ENCODE measurements around the gene FGFRL1.

Gene FGFRL1, protein sequence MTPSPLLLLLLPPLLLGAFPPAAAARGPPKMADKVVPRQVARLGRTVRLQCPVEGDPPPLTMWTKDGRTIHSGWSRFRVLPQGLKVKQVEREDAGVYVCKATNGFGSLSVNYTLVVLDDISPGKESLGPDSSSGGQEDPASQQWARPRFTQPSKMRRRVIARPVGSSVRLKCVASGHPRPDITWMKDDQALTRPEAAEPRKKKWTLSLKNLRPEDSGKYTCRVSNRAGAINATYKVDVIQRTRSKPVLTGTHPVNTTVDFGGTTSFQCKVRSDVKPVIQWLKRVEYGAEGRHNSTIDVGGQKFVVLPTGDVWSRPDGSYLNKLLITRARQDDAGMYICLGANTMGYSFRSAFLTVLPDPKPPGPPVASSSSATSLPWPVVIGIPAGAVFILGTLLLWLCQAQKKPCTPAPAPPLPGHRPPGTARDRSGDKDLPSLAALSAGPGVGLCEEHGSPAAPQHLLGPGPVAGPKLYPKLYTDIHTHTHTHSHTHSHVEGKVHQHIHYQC

GRCh38 chr4:1011022-1011665 lies at the start of gene FGFRL1:
TSS of gene FGFRL1 (plus strand) at chr4:1011626. CDS start at chr4:1012486, 860 bp downstream.
- DNase-seq (ENCODE audit: low spot score): peak; percentile 68

GRCh38 chr4:962231-963208 lies 48.9 kb upstream of the FGFRL1 start:
- no peak for DNase-seq (ENCODE audit: low spot score)

GRCh38 chr4:963276-964225 lies 47.9 kb upstream of the FGFRL1 start:
- DNase-seq (ENCODE audit: low spot score): no peak

GRCh38 chr4:964346-965025 lies 46.9 kb upstream of the FGFRL1 start:
- DNase-seq (ENCODE audit: low spot score): no peak

GRCh38 chr4:965048-965765 lies 46.2 kb upstream of the FGFRL1 start:
- no peak for DNase-seq (ENCODE audit: low spot score)

GRCh38 chr4:965766-966134 lies 45.7 kb upstream of the FGFRL1 start:
- DNase-seq (ENCODE audit: low spot score): no peak

- no peak for DNase-seq (ENCODE audit: low spot score)
These were observed 44.9 kb upstream of the FGFRL1 start for GRCh38 chr4:966266-967112.

GRCh38 chr4:967113-968104 lies 44.0 kb upstream of the FGFRL1 start:
- no peak for DNase-seq (ENCODE audit: low spot score)

DNA sequence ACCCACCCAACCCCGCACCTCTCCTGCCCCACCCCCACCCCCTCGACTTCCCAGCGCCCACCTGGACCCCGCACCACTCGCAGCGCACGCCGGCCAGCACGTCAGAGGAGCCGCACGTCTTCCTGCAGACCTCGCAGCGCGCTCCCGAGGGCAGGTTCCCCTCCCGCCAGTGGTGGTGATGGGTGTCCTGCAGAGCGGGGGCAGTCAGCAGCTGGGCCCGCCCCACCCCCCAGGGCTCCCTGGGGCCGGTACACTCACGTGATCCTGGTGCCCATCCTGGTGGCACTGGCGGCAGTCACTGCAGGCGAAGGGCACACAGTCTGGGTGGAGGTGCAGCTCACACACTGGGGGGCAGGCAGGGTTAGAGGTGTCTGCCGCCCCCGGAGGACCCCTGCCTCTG lies 43.2 kb upstream of the FGFRL1 start:
- no peak for DNase-seq (ENCODE audit: low spot score)

GRCh38 chr4:968621-969394 lies 42.6 kb upstream of the FGFRL1 start:
- DNase-seq (ENCODE audit: low spot score): no peak

DNA sequence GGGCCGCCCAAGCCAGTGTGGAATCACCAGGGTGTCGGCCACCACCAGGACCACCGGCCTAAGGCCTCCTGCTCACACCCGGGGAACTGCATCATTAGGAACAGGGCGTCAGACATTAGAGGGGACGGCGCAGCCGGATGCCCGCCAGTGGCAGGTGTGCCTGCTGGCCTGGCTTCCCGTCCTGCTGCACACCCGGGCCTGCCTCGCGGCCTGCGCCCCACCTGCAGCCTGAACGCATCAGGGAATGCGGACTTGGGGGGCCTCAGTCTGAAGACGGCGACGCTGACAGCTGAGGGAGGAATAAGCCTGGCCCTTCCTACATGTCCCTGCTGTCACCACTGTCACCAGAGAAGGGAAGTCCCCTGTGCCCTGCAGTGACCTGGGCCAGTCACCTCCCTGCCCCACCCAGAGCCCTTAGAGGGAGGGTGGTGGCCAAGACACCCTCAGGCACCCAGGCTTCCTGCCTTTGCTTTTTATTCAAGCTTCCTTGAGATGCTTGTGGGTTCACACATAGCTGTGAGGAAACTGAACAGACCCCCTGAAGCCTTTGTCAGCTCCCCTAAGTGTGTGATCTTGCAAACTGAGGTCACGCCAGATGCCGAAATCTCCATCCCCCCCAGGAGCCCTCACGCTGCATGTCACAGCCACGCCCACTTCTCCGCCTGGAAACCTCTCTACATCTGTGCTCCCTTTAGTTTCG lies 41.2 kb upstream of the FGFRL1 start:
- DNase-seq (ENCODE audit: low spot score): no peak

GRCh38 chr4:970854-971520 lies 40.4 kb upstream of the FGFRL1 start:
- no peak for DNase-seq (ENCODE audit: low spot score)

- no peak for DNase-seq (ENCODE audit: low spot score)
These were observed 39.5 kb upstream of the FGFRL1 start for GRCh38 chr4:971666-972500.

GRCh38 chr4:972651-973424 lies 38.6 kb upstream of the FGFRL1 start:
- DNase-seq (ENCODE audit: low spot score): no peak

All from Ammon's horn (tissue), 1 donor.